GM19438 (cell line): ENCODE data around the gene ASB14.

ENCODE experiments used
- ATAC-seq: cut with Tn5 transposase; IDR thresholded peaks from one replicate; pipeline ENCODE4 v1.9.1; 2021; ENCODE audit warnings: low read depth; ENCODE audit not compliant: unreplicated experiment

Gene ASB14

DNA sequence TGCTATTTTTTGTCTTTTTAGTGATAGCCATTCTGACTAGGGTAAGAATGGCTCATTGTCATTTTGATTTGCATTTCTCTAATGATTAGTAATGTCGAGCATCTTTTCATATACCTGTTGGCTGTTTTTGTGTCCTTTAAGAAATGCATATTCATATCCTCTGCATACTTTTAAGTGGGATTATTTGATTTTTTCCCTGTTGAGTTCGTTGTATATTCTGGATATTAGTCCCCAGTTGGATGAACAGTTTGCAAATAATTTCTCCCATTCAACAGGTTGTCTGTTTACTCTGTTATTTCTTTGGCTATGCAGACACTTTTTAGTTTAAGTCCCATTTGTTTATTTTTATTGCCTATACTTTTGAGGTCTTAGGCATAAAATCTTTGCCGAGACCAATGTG lies 30.6 kb downstream of the ASB14 start:
- ATAC-seq = no peak

DNA sequence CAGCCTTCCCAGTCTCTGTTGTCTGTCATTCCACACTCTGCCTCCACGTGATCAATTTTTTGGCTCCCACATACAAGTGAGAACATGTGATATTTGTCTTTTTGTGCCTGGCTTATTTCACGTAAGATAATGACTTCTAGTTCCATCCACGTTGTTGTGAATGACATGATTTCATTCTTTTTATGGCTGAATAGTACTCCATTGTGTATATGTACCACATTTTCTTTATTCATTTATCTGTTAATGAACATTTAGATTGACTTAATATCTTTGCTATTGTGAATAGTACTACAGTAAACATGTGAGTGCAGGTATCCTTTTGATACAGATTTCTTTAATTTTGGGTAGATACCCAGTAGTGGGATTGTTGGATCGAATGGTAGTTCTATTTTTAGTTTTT lies 31.4 kb downstream of the ASB14 start:
- ATAC-seq = no peak

DNA sequence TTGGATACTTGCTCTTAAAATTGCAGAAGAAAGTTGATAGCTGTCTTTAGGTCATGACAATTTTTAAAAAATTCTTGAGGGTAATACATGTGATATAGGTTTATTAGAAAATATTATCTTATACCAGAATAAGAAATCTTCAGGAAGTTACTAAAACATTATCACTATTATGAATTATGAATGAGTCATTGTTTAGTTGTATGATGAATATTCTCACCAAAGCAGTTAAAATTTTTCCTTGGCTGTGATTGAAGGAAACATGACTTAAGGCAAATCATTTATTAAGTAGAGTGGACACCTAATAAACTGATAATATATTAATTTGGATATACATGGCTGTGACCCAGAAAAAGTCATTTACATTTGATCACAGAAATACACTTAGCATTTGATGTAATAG lies 34.8 kb downstream of the ASB14 start:
- no peak for ATAC-seq

DNA sequence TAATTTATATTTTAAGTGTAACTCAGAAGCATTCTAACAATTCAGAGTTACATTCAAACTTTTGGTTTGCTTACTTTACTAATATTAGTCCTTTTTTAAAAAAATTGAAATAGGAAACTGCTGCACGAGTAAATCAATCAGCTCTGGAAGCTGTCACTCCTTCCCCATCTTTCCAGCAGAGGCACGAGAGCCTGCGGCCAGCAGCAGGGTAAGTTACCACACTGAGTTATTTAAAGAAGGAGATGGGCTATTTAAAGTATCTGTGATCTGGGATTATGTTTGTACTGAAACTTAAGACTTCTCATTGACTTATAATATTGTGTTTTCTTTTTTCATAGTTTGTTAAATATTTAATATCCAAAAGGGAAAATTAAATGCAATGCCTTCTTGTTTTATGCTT lies 35.6 kb downstream of the ASB14 start:
- ATAC-seq = no peak

DNA sequence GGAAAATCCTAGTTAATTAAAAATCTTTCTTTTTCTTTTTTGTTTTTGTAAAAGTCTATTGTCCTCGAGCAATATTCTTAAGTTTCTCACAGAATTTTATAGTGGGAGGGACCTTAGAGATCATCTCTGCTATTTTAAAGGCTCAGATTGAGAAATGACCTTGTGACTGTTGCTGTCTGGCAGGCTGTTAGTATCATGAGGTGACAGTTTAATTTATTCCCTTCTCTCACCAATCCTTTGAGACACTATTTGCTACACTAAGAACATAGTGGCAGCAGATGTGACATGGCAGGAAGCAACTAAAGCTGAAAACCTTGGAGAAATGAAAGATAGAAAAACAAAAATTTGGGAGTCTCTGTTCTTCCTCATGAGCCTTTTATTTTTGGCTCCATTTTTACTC lies 40.1 kb downstream of the ASB14 start:
- no peak for ATAC-seq

DNA sequence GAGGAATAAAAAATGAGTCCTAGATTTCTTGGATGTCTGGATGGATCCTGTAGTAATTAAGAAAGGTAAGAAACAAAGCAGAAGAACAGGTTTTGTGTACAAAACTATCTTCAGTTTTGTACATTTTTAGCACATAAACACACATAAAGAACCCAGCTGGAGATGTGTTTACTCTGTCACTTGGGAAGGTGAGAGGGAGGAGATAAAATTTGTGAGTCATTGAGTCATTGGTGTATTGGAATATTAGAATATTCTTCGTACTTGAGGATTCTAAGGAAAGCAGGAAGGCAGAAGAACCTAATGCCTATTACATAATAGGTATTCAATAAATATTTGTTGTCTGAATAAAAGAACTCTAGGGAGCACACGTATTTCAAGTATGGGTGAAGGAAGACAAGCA lies 47.5 kb downstream of the ASB14 start:
- ATAC-seq = no peak

DNA sequence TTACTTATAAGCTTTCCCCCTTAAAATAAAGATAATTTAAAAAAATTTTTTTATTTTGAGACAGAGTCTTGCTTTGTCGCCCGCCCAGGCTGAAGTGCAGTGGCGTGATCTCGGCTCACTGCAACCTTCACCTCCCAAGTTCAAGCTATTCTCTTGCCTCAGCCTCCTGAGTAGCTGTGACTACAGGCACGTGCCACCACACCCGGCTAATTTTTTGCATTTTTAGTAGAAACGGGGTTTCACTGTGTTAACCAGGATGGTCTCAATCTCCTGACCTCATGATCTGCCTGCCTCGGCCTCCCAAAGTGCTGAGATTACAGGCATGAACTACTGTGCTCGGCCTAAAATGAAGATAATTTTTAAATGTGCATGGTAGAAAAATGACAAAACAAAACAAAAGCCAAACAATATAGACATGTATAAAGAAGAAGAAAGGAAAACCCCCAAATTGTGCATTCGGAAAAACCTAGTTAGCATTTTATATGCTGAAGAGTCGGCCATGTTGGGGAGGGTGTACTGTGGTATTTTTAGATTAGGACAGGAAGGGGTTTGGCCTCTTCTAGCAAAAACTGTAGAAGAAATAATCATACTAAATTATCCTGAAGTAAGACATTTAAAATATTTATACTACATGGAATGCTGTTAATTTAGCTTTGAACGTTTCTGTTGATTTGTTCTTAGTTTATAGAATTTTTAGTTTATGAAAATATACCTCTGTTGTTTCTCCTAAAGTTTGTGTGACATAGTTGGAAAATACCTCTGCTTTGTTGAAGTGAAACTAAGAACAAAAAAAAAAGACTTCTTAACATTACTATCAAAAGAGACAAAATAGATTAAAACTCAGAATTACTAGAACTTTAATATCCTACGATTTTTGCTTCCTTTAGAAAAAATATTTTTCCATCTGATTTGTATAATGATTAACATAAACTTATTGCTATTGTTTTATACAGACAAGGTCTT lies 57.6 kb downstream of the ASB14 start:
- ATAC-seq = no peak

DNA sequence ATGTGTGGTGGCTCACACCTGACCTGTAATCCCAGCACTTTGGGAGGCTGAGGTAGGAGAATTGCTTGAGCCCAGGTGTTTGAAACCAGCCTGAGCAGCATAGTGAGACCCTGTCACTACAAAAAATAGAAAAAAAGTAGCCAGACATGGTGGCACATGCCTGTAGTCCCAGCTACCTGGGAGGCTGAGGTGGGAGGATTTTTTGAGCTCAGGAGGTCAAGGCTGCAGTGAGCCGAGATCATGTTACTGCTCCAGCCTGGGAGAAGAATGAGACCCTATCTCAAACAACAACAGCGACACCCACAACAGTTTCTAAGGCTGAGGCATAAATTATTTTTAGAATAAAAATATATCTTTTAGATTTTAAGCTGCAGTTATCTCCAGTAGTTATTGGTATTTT lies 58.7 kb downstream of the ASB14 start:
- no peak for ATAC-seq

DNA sequence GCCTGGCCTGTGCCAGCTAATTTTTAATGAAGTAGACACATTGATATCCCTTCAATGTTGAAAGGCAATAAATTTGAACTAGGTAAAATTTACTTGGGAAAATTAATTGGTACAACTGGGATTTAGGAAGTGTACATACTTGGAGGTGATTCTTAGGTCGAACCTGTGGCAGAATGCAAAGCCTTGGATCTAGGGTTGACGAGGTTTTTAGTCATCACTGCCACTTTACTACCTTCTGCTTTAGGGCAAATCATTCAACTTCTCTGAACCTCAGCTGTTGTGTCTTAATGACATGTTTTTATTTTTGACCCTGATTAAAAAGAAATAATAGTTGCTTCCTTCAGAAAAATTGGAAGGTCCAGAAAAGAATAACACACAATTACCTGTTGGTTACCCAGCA lies 62.5 kb downstream of the ASB14 start:
- ATAC-seq = no peak

DNA sequence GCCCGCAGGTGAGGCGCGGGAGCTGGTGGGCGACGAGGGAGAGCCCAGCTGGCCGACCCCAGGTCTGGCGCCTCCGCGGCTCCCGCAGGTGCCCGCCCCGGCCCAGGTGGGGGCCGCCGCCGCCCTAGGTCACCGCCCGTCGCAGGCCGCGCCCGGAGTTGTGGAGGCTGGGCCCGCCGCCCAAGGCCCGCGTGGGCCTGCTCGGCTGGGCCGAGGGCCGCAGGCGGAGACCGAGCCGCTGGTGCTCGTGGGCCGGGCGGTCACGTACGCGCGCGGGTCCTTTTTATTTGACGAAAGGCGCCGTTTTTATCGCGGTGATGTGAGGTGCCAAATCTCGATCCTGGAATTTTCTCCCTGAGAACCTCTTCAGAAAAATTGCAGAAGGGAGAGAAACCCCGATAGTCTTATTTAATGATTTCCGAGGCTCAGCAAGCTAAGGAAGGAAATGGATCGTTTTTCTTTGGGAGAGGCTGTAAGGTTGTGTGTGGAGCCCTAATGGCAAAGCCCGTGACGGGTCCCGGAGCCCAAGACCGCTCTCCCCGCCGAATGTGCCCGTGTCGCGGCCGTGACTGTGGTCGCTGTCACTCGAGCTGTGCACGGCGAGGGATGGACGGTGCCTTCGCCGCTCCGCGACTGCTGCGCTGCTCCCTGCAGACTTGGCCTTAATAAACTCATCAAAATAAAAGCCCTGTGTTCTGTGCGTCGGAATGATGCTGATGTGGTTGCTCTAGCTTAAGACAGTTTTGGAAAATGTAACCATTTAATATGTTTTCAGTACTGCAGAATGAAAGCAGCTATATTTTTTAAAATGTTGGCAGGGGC lies 64.3 kb downstream of the ASB14 start:
- peak; percentile 48 for ATAC-seq

DNA sequence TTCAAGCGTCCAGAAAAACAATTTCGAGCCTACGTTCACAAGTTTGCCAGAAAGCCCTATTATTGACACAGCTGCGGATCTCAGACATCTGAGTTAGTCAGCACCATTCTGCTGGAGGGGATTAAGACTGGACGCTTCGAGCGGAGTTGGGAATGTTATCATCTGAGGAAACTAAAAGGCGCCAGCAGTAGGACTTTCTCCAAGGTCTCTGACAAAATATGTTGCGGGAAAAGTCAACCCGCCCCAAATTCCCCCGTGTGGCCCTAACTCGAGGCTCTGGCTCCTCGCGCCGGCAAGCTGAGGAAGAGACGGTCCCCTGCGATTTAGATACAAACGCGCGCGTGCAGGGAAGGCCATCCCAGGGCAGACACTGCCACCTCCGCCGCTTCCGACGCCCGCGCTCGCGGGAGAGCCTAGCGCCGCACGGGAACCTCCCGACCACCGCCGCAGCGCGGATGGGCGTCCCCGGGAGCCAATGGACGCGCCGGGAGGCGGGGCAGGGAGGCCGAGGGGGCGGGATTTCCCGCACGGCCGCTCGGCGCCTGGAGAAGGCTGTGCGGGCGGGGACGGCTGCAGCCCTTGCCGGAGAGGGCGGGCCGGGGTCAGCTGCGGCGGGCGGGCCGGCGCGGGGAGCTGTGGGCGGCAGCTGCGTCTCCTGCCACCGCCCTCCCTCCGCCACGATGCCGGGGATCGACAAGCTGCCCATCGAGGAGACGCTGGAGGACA lies 65.1 kb downstream of the ASB14 start, which contains the start of gene APPL1:
Gene APPL1, plus strand, starts transcription at position 526 of the 726 bp plus-strand sequence. Its CDS starts 155 bp downstream, at position 681.
- peak; percentile 87 for ATAC-seq

DNA sequence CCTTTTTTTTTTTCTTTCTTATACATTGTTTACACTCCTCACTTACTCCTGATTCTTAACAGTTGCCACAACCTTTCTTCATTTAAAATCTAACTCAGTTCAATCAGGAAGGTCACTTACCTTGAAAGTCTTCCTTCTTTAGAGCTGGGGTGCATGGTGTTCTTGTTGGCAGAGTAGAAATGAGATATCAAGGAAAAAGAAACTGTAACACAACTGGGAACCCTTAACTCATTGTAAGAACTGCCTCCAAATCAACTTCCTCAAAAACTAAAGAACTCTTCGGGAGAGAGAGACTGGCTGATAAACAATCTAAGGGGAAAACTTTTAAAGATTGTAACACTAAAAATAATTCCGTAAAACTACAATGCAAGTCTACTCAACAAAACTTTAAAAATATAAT lies 66.3 kb downstream of the ASB14 start:
- no peak for ATAC-seq

DNA sequence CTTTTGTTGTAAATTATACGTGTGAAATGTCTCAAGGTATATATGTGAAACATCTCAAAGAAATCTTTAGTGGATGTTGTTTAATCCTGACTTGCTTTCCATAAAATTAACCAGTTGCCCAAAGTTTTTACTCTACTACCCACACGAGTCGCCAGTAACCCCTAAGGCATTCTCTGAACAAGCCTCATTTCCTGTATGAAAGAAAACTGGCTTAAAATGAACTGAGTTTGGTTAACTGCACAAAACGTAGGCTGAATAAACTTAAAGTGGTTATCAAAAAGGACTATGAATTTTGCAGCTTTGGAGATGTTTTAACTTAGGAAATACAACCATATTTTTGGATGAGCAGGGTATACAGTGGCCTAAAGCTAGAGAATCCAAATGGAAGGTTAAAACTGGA lies 67.6 kb downstream of the ASB14 start:
- ATAC-seq = no peak

DNA sequence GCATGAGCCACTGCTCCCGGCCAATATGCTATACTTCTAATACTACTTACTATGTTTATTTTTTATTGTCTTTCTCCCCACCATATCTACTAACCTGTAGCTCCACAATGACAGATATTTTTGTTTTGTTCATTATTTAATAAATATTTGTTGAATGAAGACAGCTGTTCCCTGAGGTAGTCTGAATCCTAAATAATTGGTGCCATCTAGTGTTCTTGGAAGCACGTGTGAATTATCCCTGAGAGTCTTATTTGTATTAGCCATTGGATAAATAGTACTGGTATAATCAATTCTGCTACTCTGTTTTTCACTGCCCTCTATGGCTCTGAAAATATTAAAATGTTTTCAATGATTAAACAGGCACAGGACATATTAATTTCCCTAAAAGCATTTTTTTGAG lies 70.6 kb downstream of the ASB14 start:
- ATAC-seq = no peak
